Lower leg skin (tissue), 3 donors: Measurements from ENCODE around the gene NCOA5.

Experiments
- POLR2A ChIP-seq, 2 donors: fragments of 450-650 bp; IDR thresholded peaks; one replicate each; pipeline ENCODE4 v1.6.1; 2016 to 2017; ENCODE audit warnings: antibody characterized with exemption in 2 of 2, mild to moderate bottlenecking in 1 of 2, moderate library complexity in 1 of 2
- TF ChIP-seq, protein P1 (sequence below), 3 donors: fragments of 450-650 bp; IDR thresholded peaks; one replicate each; pipeline ENCODE4 v1.5.1; 2016; ENCODE audit warnings: antibody characterized with exemption in 3 of 3, mild to moderate bottlenecking in 3 of 3, moderate library complexity in 2 of 3

DNA sequence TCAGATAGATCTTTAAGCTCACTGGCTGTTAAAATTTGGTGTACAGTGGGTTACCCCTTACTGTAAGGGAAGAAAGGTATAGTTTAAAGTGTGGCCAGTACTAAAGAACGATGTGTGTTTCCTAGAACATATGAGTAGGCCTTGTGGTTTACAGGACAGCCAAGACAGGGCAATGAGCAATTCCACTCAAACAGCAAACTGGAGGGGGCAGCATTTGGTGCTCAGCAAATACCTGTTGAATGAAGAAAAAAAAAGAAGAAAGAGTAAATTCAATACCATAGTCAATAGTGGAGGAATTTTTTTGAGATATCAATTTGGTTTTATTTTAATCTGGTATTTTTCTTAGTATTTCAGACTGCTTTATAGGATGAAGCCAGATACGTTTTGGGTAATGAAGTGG lies 3.8 kb upstream of the NCOA5 start:
- TF ChIP-seq, protein P1, sequence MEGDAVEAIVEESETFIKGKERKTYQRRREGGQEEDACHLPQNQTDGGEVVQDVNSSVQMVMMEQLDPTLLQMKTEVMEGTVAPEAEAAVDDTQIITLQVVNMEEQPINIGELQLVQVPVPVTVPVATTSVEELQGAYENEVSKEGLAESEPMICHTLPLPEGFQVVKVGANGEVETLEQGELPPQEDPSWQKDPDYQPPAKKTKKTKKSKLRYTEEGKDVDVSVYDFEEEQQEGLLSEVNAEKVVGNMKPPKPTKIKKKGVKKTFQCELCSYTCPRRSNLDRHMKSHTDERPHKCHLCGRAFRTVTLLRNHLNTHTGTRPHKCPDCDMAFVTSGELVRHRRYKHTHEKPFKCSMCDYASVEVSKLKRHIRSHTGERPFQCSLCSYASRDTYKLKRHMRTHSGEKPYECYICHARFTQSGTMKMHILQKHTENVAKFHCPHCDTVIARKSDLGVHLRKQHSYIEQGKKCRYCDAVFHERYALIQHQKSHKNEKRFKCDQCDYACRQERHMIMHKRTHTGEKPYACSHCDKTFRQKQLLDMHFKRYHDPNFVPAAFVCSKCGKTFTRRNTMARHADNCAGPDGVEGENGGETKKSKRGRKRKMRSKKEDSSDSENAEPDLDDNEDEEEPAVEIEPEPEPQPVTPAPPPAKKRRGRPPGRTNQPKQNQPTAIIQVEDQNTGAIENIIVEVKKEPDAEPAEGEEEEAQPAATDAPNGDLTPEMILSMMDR (IDR thresholded peaks at IDR 0.05) = no peak
- no peak for TF ChIP-seq POLR2A (IDR thresholded peaks at IDR 0.05)
